Naive B cell (primary cell): ENCODE data around the gene EXOC3. TPM values are rescaled to one million over a fixed set of nuclear protein-coding genes. Genes with fewer than 3 reads are reported as not detected.

ENCODE experiments used
- ATAC-seq, 2 donors: fragments of 150-1000 bp; cut with Tn5 transposase; 2 replicates each; pipeline ENCODE4 v1.10.0; 2021; ENCODE audit warnings: low read depth in 2 of 2, mild to moderate bottlenecking in 2 of 2, moderate library complexity in 2 of 2
- DNase-seq: peaks from one replicate; pipeline ENCODE4 v3.0.0; 2022
- H3K27ac Mint-ChIP-seq, 6 donors: one replicate each; pipeline ENCODE4 v1.8.0; 2020 to 2022; ENCODE audit warnings: mild to moderate bottlenecking in 6 of 6, mixed read lengths in 6 of 6, moderate library complexity in 5 of 6, inconsistent platforms in 2 of 6
- H3K27me3 Mint-ChIP-seq, 3 donors: one replicate each; pipeline ENCODE4 v1.8.0; 2021 to 2022; ENCODE audit warnings: mixed read lengths in 3 of 3, mild to moderate bottlenecking in 1 of 3
- H3K36me3 Mint-ChIP-seq, 2 donors: one replicate each; pipeline ENCODE4 v1.8.0; 2020 to 2022; ENCODE audit warnings: mixed read lengths in 2 of 2, inconsistent platforms in 1 of 2, mild to moderate bottlenecking in 1 of 2
- H3K4me1 Mint-ChIP-seq, 3 donors: one replicate each; pipeline ENCODE4 v1.8.0; 2020 to 2022; ENCODE audit warnings: mixed read lengths in 3 of 3, inconsistent platforms in 1 of 3, mild to moderate bottlenecking in 1 of 3, moderate library complexity in 1 of 3
- H3K4me3 Mint-ChIP-seq, 8 donors: one replicate each; pipeline ENCODE4 v1.8.0; 2020 to 2022; ENCODE audit warnings: mild to moderate bottlenecking in 8 of 8, mixed read lengths in 8 of 8, moderate library complexity in 8 of 8, inconsistent platforms in 2 of 8
- H3K9me3 Mint-ChIP-seq, 7 donors: one replicate each; pipeline ENCODE4 v1.8.0; 2020 to 2022; ENCODE audit warnings: mixed read lengths in 7 of 7, mild to moderate bottlenecking in 5 of 7, inconsistent platforms in 2 of 7, moderate library complexity in 1 of 7
- polyA plus RNA-seq, 6 donors: library from polyadenylated mRNA; unstranded; fragments of 300-500 nt; fragmentation: Illumina TruSeq; gene quantifications; one replicate each; pipeline ENCODE4 v1.2.3, GENCODE V29; 2021; ENCODE audit warnings: low read depth in 6 of 6

The EXOC3 gene
- polyA plus RNA-seq, 6 donors from 2014 or later = 18.8 to 36.1 (median 22.9) TPM

GRCh38 chr5:432201-432927, 10.6 kb upstream of the EXOC3 start:
- Mint-ChIP-seq H3K9me3 (peaks cover 0 to 4% (median 0%) of the 10 kb centered on the region in 7 donors), H3K27ac (no peak overlapping the region), H3K4me1 (no peaks in the 10 kb centered on the region), H3K27me3 (peaks cover 12 to 40% (median 30%) of the 10 kb centered on the region in 3 donors), H3K36me3 (no peaks in the 10 kb centered on the region), H3K4me3 (no peak overlapping the region)
- no peak for DNase-seq
- ATAC-seq = no peak

GRCh38 chr5:432928-433791, 9.8 kb upstream of the EXOC3 start:
- Mint-ChIP-seq H3K9me3 (peaks cover 0 to 4% (median 0%) of the 10 kb centered on the region in 7 donors), H3K4me3 (no peak overlapping the region), H3K27ac (no peak overlapping the region), H3K27me3 (peaks cover 12 to 40% (median 24%) of the 10 kb centered on the region in 3 donors), H3K36me3 (no peaks in the 10 kb centered on the region), H3K4me1 (no peaks in the 10 kb centered on the region)
- DNase-seq = no peak
- ATAC-seq = no peak

GRCh38 chr5:433836-434235, 9.1 kb upstream of the EXOC3 start:
- Mint-ChIP-seq H3K36me3 (no peaks in the 10 kb centered on the region), H3K27ac (no peak overlapping the region), H3K27me3 (peaks cover 12 to 40% (median 23%) of the 10 kb centered on the region in 3 donors), H3K4me3 (no peak overlapping the region), H3K4me1 (no peaks in the 10 kb centered on the region), H3K9me3 (peaks cover 0 to 4% (median 0%) of the 10 kb centered on the region in 7 donors)
- ATAC-seq = no peak
- DNase-seq = no peak

- no peak overlapping the region for H3K4me3 Mint-ChIP-seq
- DNase-seq (no peak), ATAC-seq (no peak)
- peaks cover 12 to 40% (median 23%) of the 10 kb centered on the region in 3 donors for H3K27me3 Mint-ChIP-seq
- no peaks in the 10 kb centered on the region for H3K4me1 Mint-ChIP-seq
- no peak overlapping the region for H3K27ac Mint-ChIP-seq
- peaks cover 0 to 4% (median 0%) of the 10 kb centered on the region in 7 donors for H3K9me3 Mint-ChIP-seq
- no peaks in the 10 kb centered on the region for H3K36me3 Mint-ChIP-seq
Measured at GRCh38 chr5:434443-435146, 8.4 kb upstream of the EXOC3 start.

GRCh38 chr5:435156-435790, 7.7 kb upstream of the EXOC3 start:
- H3K27ac Mint-ChIP-seq = no peak overlapping the region
- no peak overlapping the region for H3K4me3 Mint-ChIP-seq
- H3K27me3 Mint-ChIP-seq = peaks cover 12 to 35% (median 16%) of the 10 kb centered on the region in 3 donors
- H3K36me3 Mint-ChIP-seq = no peaks in the 10 kb centered on the region
- ATAC-seq = no peak
- peaks cover 0 to 2% (median 0%) of the 10 kb centered on the region in 7 donors for H3K9me3 Mint-ChIP-seq
- DNase-seq = no peak
- no peaks in the 10 kb centered on the region for H3K4me1 Mint-ChIP-seq

GRCh38 chr5:435961-436640, 6.9 kb upstream of the EXOC3 start:
- Mint-ChIP-seq H3K27me3 (peaks cover 12 to 35% (median 16%) of the 10 kb centered on the region in 3 donors), H3K9me3 (peaks cover 0 to 2% (median 0%) of the 10 kb centered on the region in 7 donors), H3K36me3 (no peaks in the 10 kb centered on the region), H3K4me1 (peaks cover 0 to 4% (median 0%) of the 10 kb centered on the region in 3 donors), H3K4me3 (no peak overlapping the region), H3K27ac (no peak overlapping the region)
- no peak for ATAC-seq
- no peak for DNase-seq

- no peak for DNase-seq
- Mint-ChIP-seq H3K27ac (no peak overlapping the region), H3K36me3 (no peaks in the 10 kb centered on the region), H3K4me1 (peaks cover 0 to 4% (median 0%) of the 10 kb centered on the region in 3 donors), H3K4me3 (no peak overlapping the region), H3K27me3 (peaks cover 12 to 35% (median 13%) of the 10 kb centered on the region in 3 donors), H3K9me3 (peaks cover 0 to 2% (median 0%) of the 10 kb centered on the region in 7 donors)
- no peak for ATAC-seq
Measured at GRCh38 chr5:436641-436975, 6.4 kb upstream of the EXOC3 start.

GRCh38 chr5:437281-437771, 5.7 kb upstream of the EXOC3 start:
- ATAC-seq (no peak), DNase-seq (no peak)
- H3K27ac Mint-ChIP-seq = peak overlapping the region in 1 of 6 donors; percentile 60
- no peaks in the 10 kb centered on the region for H3K36me3 Mint-ChIP-seq
- H3K4me1 Mint-ChIP-seq = peaks cover under 1 to 10% (median 3%) of the 10 kb centered on the region in 3 donors
- H3K4me3 Mint-ChIP-seq = no peak overlapping the region
- peaks cover 0 to 2% (median 0%) of the 10 kb centered on the region in 7 donors for H3K9me3 Mint-ChIP-seq
- peaks cover 5 to 31% (median 6%) of the 10 kb centered on the region in 3 donors for H3K27me3 Mint-ChIP-seq

- H3K4me1 Mint-ChIP-seq = peaks cover 7 to 15% (median 7%) of the 10 kb centered on the region in 3 donors
- no peak overlapping the region for H3K4me3 Mint-ChIP-seq
- no peak overlapping the region for H3K27ac Mint-ChIP-seq
- no peaks in the 10 kb centered on the region for H3K9me3 Mint-ChIP-seq
- no peaks in the 10 kb centered on the region for H3K36me3 Mint-ChIP-seq
- DNase-seq (no peak), ATAC-seq (no peak)
- peaks cover under 1 to 27% (median 3%) of the 10 kb centered on the region in 3 donors for H3K27me3 Mint-ChIP-seq
Measured at GRCh38 chr5:438481-438981, 4.4 kb upstream of the EXOC3 start.

- Mint-ChIP-seq H3K36me3 (no peaks in the 10 kb centered on the region), H3K27me3 (peaks cover 0 to 23% (median 3%) of the 10 kb centered on the region in 3 donors), H3K4me3 (peak overlapping the region in 2 of 8 donors; percentile 56 to 79), H3K4me1 (peaks cover 13 to 20% (median 13%) of the 10 kb centered on the region in 3 donors), H3K27ac (peak overlapping the region in 2 of 6 donors; percentile 37 to 42), H3K9me3 (no peaks in the 10 kb centered on the region)
- no peak for DNase-seq
- ATAC-seq = no peak
Measured at GRCh38 chr5:439181-439580, 3.8 kb upstream of the EXOC3 start.

GRCh38 chr5:439636-440035, 3.3 kb upstream of the EXOC3 start:
- peak overlapping the region in 2 of 8 donors; percentile 56 to 79 for H3K4me3 Mint-ChIP-seq

More at GRCh38 chr5:439636-440035, 3.3 kb upstream of the EXOC3 start:
- no peak for DNase-seq
- Mint-ChIP-seq H3K4me1 (peaks cover 17 to 24% (median 18%) of the 10 kb centered on the region in 3 donors), H3K36me3 (no peaks in the 10 kb centered on the region), H3K9me3 (no peaks in the 10 kb centered on the region), H3K27me3 (peaks cover 0 to 18% (median 3%) of the 10 kb centered on the region in 3 donors), H3K27ac (peak overlapping the region in 1 of 6 donors; percentile 37)
- ATAC-seq = no peak
